GM12874 (cell line): ENCODE data around the gene CHN1.

ENCODE experiments used
- TF ChIP-seq, protein P1 (sequence below): IDR thresholded peaks from 2 replicates; pipeline ENCODE4 v1.5.1; 2011; ENCODE audit warnings: low read depth, mild to moderate bottlenecking, control low read depth, low read length, moderate library complexity; ENCODE audit not compliant: insufficient read depth

Gene CHN1

DNA sequence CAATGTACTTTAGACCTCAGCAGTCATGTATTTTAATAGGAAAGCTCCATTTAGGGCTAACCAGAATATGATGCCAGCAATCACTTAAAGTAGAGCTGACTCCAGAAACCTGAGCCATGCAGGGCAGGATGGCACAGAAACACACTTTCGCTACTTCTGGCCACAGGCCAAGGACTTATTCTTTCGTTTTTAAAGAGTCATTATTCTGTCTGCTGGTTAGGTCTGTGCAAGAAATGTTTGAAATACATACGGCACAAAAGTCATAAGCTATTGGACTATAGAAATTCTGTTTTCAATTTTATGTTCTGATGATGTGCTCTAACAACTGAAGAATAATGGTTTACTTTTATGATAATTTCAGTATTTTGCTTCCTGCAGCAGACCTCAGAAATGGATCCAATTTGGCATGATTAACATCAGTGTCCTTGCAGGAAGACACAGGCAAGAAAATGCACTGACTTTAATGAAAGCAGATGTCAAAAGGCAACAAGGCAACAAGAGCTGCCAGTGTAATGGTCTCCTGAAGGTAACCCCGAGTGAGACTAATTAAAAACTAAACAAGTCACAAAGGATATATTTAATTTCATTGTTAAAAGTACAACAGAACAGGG lies 126.5 kb downstream of the CHN1 start:
- TF ChIP-seq, protein P1, sequence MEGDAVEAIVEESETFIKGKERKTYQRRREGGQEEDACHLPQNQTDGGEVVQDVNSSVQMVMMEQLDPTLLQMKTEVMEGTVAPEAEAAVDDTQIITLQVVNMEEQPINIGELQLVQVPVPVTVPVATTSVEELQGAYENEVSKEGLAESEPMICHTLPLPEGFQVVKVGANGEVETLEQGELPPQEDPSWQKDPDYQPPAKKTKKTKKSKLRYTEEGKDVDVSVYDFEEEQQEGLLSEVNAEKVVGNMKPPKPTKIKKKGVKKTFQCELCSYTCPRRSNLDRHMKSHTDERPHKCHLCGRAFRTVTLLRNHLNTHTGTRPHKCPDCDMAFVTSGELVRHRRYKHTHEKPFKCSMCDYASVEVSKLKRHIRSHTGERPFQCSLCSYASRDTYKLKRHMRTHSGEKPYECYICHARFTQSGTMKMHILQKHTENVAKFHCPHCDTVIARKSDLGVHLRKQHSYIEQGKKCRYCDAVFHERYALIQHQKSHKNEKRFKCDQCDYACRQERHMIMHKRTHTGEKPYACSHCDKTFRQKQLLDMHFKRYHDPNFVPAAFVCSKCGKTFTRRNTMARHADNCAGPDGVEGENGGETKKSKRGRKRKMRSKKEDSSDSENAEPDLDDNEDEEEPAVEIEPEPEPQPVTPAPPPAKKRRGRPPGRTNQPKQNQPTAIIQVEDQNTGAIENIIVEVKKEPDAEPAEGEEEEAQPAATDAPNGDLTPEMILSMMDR: no peak

DNA sequence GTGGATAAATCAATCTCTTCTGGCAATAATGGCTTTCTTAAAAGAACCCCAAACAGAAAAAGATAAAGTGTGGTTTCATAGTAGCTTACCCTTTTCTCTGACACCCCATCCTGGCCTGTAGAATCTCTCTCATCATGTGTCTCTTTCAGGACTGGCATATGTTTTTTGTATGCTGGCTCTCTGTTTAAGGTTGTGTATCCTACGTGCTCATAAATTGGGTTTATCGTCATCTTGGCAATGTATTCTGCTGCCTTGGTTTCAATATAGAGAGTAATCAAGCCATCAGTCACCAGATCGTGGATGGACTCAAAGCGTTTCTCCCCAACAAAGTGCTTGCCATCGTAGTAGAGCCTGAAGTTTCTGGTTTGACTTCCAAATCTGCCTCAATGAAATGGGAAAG lies 127.4 kb downstream of the CHN1 start:
- TF ChIP-seq, protein P1: no peak

DNA sequence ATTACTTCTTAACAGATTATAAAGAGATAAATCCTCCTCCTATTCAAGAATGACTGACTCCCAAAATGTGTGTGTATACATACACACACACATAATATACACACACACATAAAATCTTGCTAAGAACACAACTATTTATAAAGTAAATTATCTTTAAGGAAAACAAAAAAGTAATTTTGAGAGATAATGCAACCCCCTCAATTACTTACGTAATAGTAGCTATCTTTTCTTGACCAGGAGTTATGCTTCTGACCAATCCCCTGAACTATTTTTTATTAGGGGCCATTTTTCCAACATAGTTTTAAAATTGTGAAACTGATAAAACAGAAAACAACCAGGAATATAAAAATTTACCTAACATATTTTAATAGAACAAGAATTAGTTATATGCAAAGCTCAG lies 127.9 kb downstream of the CHN1 start:
- TF ChIP-seq, protein P1: no peak

DNA sequence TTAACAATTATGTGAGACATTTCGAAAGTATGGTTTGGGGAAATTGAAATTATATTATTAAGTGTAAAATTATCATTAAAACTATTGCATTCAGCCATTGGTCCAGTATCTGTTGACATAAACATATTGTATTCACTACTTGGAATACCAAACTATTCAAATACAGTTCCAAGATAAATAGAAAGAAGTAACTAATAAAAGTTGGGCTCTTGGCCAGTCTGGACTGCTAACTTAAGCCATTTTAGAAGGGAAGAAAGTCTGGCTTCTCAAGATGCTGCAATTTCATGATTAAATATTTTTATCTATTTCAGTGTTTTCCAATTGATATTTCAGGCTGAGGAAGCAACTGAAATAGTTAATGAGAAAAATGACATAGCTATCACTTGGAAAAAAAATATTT lies 131.1 kb downstream of the CHN1 start:
- TF ChIP-seq, protein P1: no peak

DNA sequence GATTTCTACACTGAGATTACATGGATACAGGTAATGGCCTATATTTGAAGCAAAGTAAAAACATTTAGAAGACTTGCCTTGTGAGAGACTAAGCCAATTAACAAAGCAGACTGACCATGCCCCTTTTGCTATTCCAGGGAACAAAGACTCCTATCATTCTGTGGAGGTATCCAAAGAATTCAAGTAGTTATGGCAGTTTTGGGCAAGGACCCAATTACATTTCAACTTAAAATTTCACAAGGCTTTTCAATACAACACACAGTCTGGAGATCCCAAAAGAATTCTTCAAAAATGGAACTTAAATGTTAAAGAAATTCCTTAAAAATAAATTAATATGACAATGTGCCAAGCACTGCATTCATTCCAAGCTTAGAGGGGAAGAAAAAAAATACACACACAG lies 131.7 kb downstream of the CHN1 start:
- TF ChIP-seq, protein P1: no peak

DNA sequence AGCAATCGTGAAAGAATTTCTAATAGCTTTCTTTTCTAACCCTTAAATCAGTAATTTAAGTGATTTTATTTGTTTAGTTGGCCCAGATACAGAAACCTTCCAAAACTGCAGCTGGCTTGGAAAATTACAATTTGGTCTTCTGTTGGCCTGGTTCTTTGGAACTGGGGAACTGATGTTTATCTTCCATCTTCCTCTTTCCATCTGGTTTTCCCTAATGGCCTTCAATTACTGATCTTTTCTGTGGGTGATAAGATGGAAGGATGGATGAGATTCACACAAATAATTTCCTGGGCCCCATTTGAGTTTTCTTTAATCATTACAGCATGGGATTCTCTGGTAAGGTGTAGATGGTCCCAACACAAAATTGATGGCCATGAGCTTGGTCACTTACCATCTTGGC lies 134.4 kb downstream of the CHN1 start:
- TF ChIP-seq, protein P1: no peak

DNA sequence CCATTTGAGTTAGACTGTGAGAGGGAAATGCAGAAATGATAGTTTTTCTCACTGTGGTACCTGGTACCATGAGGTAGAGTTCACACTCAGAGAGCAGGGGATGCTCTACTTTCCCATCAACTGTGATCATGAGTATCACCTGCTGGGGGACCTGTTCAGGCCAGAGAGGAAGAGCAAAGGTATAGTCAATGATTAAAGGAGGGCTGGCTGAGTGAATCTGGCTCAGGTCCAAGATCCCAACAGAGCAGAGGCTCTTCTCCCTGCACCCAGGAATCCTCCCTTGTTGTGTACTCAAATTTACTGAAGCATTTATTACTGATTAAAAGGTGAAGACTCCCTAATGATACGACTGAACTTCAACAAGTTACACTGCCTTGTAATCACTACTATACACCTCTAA lies 136.3 kb downstream of the CHN1 start:
- TF ChIP-seq, protein P1: no peak
